ES-I3 (cell line): Measurements from ENCODE around the gene UBE2V1.
"Not testable (repeated sequence)": the region's sequence is repeated elsewhere in the genome, so short reads cannot be mapped to it uniquely, and the experiment has no call there.

ENCODE experiments used
- H3K36me3 ChIP-seq: 2 replicates; pipeline ENCODE4 v1.6.1; 2013; ENCODE audit warnings: mild to moderate bottlenecking, low read length, control low read depth, moderate library complexity; ENCODE audit not compliant: insufficient read depth
- H3K4me1 ChIP-seq: 2 replicates; pipeline ENCODE4 v1.6.1; 2013; ENCODE audit warnings: mild to moderate bottlenecking, control low read depth, low read length; ENCODE audit not compliant: insufficient read depth
- H3K9ac ChIP-seq: 2 replicates; pipeline ENCODE4 v1.6.1; 2013; ENCODE audit warnings: low read depth, mild to moderate bottlenecking, low read length, moderate library complexity
- H3K9me3 ChIP-seq: 2 replicates; pipeline ENCODE4 v1.6.1; 2013; ENCODE audit warnings: mild to moderate bottlenecking, low read length, moderate library complexity; ENCODE audit not compliant: control insufficient read depth, insufficient read depth

Gene UBE2V1

DNA sequence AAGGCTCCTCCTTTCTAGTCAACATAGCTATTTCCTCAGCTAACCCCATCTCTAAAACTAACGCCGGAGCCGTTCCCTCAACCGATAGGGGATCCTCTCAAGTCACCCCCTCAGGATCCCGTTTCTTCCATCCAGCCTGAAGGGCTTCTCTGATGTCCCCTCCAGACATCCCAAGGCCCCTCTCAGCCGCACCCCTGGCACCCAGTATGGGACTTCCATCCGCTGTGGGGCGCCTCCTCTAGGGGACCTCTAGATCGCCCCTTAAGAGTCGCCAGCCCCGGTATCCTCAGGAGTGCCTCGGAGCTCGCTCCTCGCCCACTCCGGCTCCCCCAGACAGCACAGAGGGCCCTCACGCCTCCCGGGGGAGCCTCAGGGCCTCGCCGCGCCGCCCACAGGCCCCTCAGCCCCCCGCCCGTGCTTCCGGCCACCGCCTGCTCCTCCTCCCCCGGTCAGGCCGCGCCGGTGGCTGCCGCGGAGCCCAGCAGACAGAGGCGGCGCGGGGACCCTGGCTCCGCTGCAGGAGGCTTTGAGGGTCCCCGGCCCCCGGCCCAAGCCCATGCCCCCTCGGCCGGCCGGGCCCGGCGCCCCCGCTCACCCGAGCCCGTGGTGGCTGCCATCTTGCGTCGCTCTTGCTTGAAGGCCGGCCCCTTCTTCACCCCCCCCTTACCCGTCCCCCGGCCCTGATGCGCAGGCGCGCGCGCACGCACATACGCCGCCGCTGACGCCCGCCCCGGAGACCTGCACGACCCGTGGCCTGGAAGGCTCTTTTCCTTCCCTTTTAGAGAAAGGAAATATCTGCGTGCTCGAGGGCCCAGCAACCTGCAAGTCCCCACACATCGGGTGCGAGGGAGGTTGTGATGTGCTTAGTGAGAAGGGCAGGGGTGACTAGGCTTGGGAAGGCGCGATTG lies at the start of gene UBE2V1:
Gene UBE2V1 (minus strand): TSS at position 639 of the 908 bp plus-strand sequence. CDS start 22 bp downstream, at position 617.
- no peaks in the 10 kb centered on the region for H3K36me3 ChIP-seq
- H3K9ac ChIP-seq: peak within 1 kb of the TSS; percentile 76
- H3K4me1 ChIP-seq: peaks cover 14% of the 10 kb centered on the region
- H3K9me3 ChIP-seq: no peaks in the 10 kb centered on the region

DNA sequence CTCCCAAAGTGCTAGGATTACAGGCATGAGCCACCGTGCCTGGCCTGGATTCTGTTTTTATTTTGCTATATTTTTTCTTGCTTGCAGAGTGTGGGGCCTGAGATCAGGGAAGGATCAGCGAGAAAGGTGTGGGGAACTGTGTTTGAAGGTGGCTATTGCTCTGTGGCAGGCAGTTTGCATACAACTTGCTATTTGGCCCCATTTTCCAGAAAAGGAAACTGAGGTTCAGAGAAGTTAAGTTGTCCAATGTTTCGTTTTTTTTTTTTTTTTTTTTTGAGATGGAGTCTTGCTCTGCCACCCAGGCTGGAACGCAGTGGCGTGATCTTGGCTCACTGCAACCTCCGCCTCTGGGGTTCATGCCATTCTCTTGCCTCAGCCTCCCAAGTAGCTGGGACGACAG lies 48.5 kb upstream of the UBE2V1 start:
- H3K9me3 ChIP-seq, H3K9ac ChIP-seq, H3K36me3 ChIP-seq: not testable (repeated sequence)
- H3K4me1 ChIP-seq: peaks cover 13% of the 10 kb centered on the region

DNA sequence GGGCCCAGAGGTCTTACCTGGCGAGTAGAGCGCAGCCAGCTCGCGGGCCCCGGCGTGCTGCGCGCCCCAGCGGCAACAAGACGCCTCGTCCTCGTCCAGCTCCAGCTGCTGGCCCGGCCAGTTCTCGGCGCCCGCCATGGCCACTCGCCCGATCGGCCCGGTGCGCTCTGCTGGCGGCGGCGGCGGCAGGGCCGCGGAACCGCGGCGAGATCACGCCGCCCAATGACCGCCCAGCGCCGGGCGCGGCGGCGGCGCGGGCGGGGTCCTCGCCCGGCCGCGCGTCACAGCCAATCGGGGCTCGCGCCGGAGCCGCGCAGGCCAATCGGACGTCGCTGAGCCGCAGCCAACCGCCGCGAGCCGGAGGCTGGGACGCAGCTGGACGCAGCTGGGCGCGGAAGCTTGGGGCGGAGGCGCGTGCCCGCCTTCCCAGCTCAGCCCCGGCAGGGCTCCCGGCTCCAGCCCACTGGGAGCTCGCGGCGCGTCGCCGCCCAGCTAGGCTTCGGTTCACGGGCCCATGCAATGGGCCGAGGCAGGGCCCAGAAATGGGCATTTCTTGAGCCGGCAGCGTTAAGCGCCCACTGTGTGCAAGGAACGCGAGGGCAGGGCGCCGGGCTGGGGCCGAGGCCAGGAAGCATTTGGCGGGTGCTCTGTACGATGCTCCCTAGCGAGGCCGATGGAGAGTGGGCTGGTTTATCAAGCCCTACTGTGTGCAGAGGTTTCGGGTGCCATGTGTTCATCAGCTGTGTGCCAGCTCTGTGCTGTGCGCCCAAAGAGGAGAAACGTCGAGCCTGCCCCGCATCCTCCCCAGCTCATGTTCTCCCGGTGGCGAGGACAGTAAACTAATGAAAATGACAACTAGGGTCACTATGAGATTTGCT lies 40.8 kb upstream of the UBE2V1 start, which contains the start of gene PEDS1:
Gene PEDS1 (minus strand): TSS at position 224 of the 878 bp plus-strand sequence. CDS start 86 bp downstream, at position 138.
- Histone ChIP-seq H3K9me3 (no peaks in the 10 kb centered on the region), H3K36me3 (peaks cover 3% of the 10 kb centered on the region; the same call in 1 of the 2 replicates), H3K4me1 (0 out of 2 replicates have a peak, but pooled peaks cover 11% of the 10 kb centered on the region), H3K9ac (peak within 1 kb of the TSS; percentile 71)

DNA sequence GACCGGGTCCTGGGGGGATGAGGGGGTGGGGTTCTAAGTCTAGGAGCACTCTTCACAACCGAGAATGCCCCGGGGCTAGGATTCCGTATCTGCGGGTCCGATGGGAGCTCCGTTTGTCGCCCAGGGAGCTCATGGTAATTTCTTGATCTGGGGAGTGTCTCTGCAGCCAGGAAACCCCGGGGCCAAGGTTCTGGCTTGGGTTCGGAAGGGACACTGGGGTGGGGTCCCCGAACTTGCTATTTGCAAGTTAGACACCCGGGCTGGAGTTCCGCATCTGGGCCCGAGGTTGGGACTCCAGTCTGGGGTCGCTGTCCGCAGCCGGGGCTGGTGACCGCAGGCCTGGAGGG lies 40.2 kb upstream of the UBE2V1 start:
- Histone ChIP-seq H3K36me3 (peaks cover 6% of the 10 kb centered on the region; the same call in 1 of the 2 replicates), H3K9me3 (no peaks in the 10 kb centered on the region), H3K9ac (peak overlapping the region; percentile 71), H3K4me1 (0 out of 2 replicates have a peak, but pooled peaks cover 11% of the 10 kb centered on the region)

DNA sequence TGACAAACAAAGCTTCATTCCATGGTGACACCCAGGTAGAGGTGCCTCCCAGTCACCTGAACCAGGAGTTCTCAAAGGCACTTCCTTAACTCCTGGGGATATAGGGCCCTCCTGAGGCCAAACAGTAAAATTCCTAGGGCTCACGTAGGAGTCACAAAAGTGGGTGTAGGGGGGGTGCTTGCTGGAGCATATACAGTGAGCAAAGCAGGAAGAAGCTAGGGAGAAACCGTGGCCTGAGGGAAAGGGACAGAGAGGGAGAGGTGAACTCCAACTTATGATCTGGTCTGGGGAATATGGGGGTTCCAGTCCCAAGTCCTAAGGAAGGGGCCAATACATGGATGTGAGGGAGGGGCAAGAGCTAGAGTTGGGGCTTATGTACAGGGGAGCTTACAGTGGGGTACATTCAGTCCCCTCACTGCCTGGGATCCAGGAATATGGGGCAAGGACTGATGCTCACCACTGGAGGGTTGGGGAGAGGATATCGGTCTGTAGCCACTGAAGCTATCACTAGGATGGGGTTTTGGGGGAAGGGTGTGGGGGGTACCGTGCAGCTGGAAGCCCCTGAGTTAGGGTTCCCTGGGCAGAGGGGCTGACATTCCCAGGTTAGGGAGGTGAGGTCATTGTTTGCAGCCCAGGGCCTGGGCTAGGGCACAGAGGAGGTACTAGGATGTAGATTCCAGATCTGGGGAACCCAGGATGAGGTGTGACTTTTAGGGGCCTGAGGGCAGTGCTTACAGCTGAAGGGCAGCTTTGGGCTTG lies 39.6 kb upstream of the UBE2V1 start:
- Histone ChIP-seq H3K9ac (peak overlapping the region; percentile 71), H3K9me3 (no peaks in the 10 kb centered on the region), H3K4me1 (peaks cover 12% of the 10 kb centered on the region; the same call in 1 of the 2 replicates), H3K36me3 (peaks cover 8% of the 10 kb centered on the region; the same call in 1 of the 2 replicates)

DNA sequence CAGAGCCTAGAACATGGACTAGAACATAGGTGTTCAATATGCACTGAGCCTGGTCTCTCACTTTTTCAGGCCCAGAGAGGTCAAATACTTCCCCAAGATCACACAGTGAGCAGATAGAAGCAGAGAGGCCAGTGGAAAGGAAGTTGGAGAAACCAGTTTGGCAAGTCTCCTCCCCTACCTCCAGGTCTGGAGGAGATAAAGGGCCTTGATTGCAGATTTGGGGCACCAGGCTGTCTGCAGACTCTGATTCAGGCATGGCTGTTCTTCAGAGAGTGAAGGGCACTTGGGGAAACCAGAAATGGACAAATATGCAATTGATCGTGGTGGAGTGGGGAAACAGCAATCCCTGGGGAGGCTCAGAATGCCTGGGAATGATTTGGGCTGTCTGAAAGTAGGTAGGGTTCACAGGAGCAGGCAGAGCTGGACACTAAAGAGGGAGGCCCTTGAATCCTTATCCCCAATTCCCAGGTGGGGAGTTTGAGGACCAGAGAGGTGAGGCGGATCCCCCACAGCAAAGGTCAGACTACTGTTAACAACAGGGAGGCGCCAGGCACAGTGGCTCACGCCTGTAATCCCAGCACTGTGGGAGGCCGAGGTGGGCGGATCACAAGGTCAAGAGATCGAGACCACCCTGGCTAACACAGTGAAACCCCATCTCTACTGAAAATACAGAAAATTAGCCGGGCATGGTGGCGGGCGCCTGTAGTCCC lies 38.2 kb upstream of the UBE2V1 start:
- peaks cover 25% of the 10 kb centered on the region; the same call in 1 of the 2 replicates for H3K4me1 ChIP-seq
- no peak overlapping the region for H3K9ac ChIP-seq
- no peaks in the 10 kb centered on the region for H3K9me3 ChIP-seq
- peaks cover 8% of the 10 kb centered on the region; the same call in 1 of the 2 replicates for H3K36me3 ChIP-seq

DNA sequence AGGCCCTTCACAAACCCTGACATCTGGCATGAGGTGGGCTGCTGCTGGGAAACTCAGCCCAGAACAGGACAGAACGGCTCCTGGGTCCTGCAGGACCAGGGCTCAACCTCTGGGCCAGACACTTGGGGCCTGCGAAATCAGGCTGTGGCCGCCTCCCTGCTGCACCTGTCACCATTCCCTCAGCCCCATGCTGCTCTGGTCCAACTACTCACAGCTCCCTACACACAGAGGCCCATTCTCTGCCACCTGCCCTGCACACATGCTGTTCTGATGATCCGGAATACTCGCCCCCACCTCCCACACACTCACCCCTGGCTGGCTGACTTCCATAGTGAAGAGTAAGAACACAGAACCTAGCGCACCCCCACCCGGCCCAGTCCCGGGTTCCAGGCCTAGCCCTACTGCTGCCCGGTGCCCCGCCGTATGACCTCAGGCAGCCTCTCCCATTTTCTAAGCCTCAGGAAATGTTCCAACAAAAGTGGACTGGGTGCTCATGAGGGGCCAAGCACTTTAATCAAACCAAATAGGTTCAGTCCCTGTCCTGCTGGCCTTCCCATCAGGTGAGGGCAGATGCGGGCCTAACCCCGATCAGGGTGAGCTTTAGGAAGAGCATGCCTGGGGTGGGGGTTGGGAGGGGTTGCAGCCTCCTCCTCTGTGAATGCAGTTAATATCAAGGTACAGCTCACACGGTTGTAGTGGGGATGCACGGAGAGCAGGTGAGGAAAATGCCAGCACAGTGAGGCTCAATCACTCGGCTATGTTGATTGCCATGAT lies 36.7 kb upstream of the UBE2V1 start:
- no peaks in the 10 kb centered on the region for H3K9me3 ChIP-seq
- no peak overlapping the region for H3K9ac ChIP-seq
- peaks cover 25% of the 10 kb centered on the region; the same call in 1 of the 2 replicates for H3K4me1 ChIP-seq
- H3K36me3 ChIP-seq: peaks cover 8% of the 10 kb centered on the region; the same call in 1 of the 2 replicates

DNA sequence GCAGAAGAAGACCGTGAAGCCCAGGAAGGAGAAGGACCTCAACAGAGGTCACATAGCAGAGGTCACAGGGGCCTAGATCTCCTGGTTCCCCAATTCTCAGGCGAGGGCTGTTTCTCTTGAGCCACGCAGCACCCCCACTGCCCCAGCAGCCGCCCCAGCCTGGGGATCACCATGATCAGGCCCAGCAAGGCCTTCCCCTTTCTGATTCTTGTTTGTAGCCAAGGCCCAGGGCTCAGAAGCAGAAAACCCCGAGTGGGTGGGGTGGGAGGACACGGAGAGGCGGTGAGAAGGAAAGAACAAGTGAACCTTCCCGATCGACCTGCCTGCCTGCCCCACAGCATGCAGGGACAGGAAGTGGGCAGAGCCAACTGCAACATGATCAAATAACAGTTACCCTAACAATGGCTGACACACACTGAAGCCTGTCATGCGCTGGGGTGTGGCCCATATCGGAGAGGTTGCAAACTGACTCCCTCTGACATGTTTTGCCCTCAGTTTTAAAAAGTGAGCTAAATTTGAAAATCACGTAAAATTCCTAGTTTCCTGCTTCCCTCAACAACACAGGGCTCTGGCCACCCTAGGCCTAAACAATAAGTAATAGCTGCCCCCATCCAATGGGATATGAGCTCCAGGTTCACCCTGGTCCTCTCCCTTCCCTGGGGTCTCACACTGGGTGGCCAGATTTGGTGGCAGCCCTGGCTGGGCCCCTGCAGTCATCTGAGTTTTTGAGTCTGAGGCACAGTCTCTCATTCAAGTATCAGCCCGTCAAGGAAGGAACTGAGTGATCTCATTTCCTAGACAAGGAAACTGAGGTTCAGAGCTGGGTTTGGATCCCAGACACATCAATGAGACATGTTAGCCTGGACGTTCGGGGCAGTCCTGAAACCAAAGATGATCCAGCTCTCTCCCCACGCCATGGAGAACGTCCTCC lies 34.0 kb upstream of the UBE2V1 start:
- peaks cover 32% of the 10 kb centered on the region for H3K4me1 ChIP-seq
- no peaks in the 10 kb centered on the region for H3K9me3 ChIP-seq
- H3K9ac ChIP-seq: no peak overlapping the region; the same call in 1 of the 2 replicates
- peaks cover 8% of the 10 kb centered on the region; the same call in 1 of the 2 replicates for H3K36me3 ChIP-seq

DNA sequence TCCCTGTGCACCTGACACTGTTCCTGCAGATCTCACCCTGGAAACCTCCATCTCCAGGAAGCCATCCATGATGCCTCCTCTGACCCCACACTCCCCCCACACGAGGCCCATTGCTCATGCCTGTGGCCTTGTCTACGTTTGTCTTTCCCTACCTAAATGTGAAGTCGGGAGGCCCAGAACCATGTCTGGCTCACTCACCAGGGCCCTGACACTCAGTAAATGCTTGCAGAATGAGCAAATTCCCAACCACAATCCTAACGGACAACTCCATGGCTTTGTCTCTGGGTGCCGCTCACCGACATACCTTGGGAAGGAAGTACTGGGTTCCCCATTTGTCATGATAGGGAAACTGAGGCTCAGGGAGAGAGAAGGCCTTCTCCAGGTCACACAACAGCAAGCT lies 33.3 kb upstream of the UBE2V1 start:
- peaks cover 28% of the 10 kb centered on the region for H3K4me1 ChIP-seq
- peaks cover 11% of the 10 kb centered on the region; the same call in 1 of the 2 replicates for H3K36me3 ChIP-seq
- H3K9me3 ChIP-seq: no peaks in the 10 kb centered on the region
- no peak overlapping the region for H3K9ac ChIP-seq

DNA sequence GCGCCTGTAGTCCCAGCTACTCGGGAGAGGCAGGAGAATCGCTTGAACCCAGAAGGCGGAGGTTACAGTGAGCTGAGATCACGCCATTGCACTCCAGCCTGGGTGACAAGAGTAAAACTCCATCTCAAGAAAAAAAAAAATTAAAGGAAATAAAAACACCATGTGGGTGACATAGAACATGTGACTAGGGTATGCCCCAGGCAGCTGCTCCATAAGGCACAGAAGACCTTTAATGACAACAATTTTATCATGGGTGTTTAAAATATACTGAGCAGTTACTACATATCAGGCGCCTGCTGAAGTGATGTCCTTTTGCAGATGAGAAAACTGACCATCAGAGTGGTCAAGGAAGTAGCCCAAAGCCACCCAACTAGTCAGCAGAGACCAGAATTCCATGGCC lies 32.6 kb upstream of the UBE2V1 start:
- no peaks in the 10 kb centered on the region for H3K9me3 ChIP-seq
- H3K9ac ChIP-seq: no peak overlapping the region
- H3K4me1 ChIP-seq: peaks cover 28% of the 10 kb centered on the region
- H3K36me3 ChIP-seq: peaks cover 11% of the 10 kb centered on the region; the same call in 1 of the 2 replicates

DNA sequence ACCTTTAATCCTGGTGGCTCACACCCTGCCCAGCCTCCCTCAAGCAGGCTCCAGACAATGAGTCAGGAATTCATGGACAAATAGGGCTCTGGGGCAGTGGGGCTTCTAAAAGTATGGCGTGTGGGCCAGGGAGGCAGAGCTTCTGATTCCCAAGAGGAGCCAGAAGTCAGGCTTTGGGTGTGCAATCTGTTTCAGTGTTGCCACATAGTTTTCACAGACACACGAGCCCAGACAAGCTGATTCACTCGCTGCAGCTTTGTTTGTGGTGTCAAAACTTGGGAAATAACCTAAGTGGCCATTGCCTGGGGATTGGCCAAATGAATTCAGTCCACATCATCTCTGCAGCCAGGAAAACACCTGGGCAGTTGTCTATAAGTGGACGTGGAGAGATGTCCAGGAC lies 31.4 kb upstream of the UBE2V1 start:
- H3K4me1 ChIP-seq: peaks cover 28% of the 10 kb centered on the region
- H3K9ac ChIP-seq: no peak overlapping the region
- H3K9me3 ChIP-seq: no peaks in the 10 kb centered on the region
- peaks cover 11% of the 10 kb centered on the region; the same call in 1 of the 2 replicates for H3K36me3 ChIP-seq

DNA sequence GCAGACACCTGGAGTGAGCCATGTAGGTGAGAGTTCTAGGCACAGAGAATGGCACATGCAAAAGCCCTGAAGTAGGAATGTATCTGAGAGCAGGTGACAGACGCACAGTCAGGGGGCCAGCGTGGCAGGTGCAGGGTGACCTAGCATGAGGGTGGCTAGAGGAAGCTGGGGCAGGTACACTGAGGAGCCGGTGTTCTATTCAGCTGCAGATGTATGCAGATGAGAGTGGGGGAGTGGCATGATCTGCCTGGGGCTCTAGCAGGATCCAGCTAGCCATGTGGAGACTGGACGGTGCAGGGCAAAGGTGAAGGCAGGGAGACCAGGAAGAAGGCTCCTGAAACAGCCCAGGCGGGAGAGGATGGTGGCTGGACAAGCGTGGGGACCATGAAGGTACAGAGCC lies 29.9 kb upstream of the UBE2V1 start:
- Histone ChIP-seq H3K9me3 (no peaks in the 10 kb centered on the region), H3K9ac (no peak overlapping the region), H3K4me1 (peaks cover 28% of the 10 kb centered on the region), H3K36me3 (peaks cover 5% of the 10 kb centered on the region; the same call in 1 of the 2 replicates)
